Astrocyte of the cerebellum (primary cell): Measurements from ENCODE around the gene GRK6.

Experiments used
- DNase-seq: peaks from one replicate; pipeline ENCODE4 v3.0.0-alpha.2; 2011; ENCODE audit warnings: low read depth
- H3K4me3 ChIP-seq: 2 replicates; pipeline ENCODE4 v1.5.1; 2011; ENCODE audit warnings: mild to moderate bottlenecking, low read depth, low read length, moderate library complexity
- CTCF ChIP-seq: IDR thresholded peaks from 2 replicates; pipeline ENCODE4 v1.5.1; 2012; ENCODE audit warnings: low read length, low read depth, moderate library complexity, mild to moderate bottlenecking; ENCODE audit errors: missing control alignments
- in situ Hi-C: cut with HindIII; loops from 2 replicates; pipeline ENCODE4 v1.10.0; 2017; ENCODE audit warnings: low sequenced_read_pairs

Gene GRK6

DNA sequence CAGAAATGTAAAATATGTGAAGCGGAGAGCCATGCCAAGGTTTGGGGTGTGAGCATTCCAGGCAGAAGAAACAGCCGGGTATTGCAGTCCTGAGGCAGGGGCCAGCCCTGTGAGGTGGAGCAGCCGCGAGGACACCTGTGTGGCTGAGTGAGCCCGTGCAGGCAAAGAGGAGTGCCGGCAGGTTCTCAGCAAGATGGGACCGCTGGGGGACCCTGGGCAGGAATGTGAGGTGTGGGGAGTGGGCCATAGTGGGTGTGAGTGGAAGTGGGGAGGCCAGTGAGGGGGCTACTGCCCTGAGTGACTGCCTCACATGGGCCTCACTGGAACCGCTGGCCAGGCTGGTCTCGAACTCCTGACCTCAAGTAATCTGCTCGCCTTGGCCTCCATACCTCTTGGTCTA lies 12.0 kb downstream of the GRK6 start:
- no peak for TF ChIP-seq CTCF
- in situ Hi-C loops: no loop called here
- DNase-seq: no peak
- no peak overlapping the region for H3K4me3 ChIP-seq

GRCh38 chr5:177439518-177440053 lies 13.1 kb downstream of the GRK6 start:
- no peak overlapping the region for H3K4me3 ChIP-seq
- in situ Hi-C loops: loop anchor here (5.0 kb wide), 2 partner anchors 32 to 77 kb away; partner anchors contain the start of gene F12
- no peak for DNase-seq
- TF ChIP-seq CTCF: no peak

DNA sequence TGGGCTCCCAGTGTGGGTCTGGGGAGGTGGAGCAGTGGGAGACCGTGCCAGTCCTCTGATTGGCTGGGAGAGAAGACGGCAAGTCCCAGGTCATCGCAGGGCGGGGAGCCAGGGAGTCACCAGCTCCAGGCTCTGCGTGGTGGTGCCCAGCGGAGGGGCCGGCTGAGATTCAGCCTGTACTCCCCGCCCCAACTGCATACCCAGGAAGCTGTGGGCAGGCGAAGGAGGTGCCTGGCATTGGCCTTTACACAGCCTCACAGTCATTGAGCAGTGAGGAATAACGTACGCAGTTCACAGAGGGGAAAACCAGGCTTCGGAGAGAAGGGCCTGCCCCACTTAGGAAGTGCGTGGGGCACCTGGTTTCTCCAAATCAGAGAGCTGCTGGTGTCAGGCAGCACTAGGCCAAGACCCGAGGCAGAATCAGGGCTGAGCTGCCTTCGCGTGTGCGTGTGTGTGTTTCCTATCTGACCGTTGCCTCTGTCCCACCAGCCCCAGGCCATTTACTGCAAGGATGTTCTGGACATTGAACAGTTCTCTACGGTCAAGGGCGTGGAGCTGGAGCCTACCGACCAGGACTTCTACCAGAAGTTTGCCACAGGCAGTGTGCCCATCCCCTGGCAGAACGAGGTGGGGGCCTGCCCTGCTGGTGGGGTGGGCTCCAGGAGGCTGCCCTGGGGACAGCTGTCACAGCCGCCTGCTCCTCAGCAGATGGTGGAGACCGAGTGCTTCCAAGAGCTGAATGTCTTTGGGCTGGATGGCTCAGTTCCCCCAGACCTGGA lies 13.9 kb downstream of the GRK6 start:
- DNase-seq: no peak
- no peak for TF ChIP-seq CTCF

DNA sequence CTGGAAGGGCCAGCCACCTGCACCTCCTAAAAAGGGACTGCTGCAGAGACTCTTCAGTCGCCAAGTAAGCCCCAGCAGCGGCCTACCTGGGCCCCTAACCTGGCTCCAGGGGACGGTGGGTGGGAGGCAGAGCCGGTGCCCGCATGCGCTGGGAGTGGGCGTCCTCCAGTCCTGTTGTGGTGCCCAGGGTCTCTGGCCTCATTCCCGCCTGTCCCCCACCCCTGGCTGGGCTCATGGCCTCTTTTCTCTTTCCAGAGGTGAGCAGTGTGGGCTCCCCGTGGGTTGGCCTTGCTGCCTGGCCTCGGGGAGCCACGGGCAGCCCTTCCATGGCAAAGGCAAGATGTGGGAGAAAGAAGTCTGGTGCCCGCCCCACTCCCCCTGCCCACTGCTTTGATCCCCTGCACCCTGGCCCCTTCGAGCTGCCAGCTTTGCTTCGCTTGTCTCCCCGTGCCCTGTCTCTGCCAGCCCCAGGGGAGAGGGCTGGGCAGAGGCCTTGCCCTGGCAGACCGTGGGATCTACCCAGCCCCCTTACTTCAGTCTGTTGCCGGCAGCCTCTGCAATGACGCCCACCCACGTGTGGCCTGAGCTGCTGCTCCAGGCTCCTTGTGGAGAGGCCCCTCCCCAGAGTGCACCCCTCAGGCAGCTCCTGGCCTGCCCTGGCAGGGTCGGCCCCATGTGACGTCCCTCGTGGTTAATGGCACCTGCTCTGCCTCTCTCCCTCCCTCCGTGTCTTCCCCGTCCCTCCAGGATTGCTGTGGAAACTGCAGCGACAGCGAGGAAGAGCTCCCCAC lies 14.7 kb downstream of the GRK6 start:
- no peak for TF ChIP-seq CTCF
- no peak overlapping the region for H3K4me3 ChIP-seq
- in situ Hi-C loops: loop anchor here (5.0 kb wide), 2 partner anchors 34 to 79 kb away; partner anchors contain the start of gene F12
- no peak for DNase-seq

More for the DNA sequence above, 13.9 kb downstream of the GRK6 start:
- H3K4me3 ChIP-seq: no peak overlapping the region
- in situ Hi-C loops: loop anchor here (5.0 kb wide), 2 partner anchors 33 to 78 kb away; partner anchors contain the start of gene F12

- in situ Hi-C loops: loop anchor here (5.0 kb wide), 2 partner anchors 35 to 80 kb away; partner anchors contain the start of gene F12
- no peak for TF ChIP-seq CTCF
Observed at GRCh38 chr5:177442066-177442826, 15.8 kb downstream of the GRK6 start.

More at GRCh38 chr5:177442066-177442826, 15.8 kb downstream of the GRK6 start:
- DNase-seq: no peak
- no peak overlapping the region for H3K4me3 ChIP-seq
